Fibroblast of skin of left quadriceps (primary cell): ENCODE measurements around the gene IGSF21.
"Not testable (repeated sequence)": the region's sequence is repeated elsewhere in the genome, so short reads cannot be mapped to it uniquely, and the experiment has no call there.

Experiments used
- DNase-seq, 2 experiments: peaks; one replicate each; pipeline ENCODE4 v3.0.0-alpha.2; 2013; ENCODE audit warnings: low read depth in 2 of 2

Gene IGSF21

DNA sequence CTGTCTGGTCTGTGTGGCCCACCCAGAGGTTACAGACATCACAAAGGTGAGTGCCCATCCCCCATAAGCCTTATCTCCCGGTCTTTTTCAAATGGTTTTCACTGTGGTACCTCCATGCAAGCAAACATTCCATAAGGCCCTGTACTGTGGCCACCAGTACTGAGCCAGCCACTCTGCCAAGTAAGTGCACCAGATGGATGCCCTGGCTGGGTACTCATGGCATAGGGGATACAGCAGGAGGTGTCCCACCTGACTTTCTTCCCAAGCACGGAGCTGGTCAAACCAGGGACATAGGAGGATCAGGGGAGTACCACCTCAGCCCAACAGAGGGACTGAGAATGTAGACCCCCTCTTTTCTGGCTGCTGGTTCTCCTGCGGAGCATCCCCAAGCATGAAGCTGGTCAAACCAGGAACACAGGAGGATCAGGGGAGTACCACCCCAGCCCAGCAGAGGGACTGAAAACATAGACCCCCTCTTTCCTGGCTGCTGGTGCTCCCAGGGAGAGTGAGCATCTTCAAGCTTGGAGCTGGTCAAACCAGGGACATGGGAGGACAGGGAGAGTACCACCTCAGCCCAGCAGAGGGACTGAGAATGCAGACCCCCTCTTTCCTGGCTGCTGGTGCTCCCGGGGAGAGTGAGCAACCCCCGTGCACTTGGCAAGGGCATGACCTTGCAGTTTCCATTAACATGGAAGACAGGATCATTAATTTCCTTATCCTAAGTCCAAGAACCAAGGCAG is 291.4 kb downstream of the IGSF21 start:
- DNase-seq: no peak

DNA sequence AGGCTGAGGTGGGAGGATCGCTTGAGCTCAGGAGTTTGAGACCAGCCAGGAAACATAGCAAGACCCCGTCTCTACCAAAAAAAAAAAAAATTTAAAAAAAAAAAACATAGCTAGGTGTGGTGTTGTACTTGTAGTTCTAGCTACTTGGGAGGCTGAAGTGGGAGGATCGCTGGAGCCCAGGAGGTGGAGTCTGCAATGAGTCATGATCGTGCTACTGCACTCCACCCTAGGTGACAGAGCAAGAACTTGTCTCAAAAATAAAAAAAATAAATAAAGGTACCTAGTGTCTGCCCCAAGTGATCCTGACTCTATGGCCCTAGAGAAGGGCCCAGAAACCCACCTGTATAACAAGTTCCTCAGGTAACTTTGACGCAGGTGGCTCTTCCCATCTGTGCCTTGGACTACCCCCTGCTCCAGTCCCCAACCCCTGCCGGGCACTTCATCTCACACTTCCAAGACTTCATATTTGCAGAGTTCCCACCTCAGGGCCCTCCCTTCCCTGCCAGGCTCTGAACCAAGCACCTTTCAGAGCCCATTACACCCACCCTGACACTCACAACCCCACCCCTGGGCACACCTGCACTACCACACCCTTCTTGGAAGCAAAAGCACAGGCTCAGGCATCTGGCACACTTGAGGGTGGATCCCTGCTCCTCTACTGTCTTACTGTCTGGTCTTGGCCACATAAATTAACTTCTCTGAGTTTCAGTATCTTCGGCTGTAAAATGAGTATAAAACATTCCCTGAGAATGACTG is 292.9 kb downstream of the IGSF21 start:
- DNase-seq: no peak

DNA sequence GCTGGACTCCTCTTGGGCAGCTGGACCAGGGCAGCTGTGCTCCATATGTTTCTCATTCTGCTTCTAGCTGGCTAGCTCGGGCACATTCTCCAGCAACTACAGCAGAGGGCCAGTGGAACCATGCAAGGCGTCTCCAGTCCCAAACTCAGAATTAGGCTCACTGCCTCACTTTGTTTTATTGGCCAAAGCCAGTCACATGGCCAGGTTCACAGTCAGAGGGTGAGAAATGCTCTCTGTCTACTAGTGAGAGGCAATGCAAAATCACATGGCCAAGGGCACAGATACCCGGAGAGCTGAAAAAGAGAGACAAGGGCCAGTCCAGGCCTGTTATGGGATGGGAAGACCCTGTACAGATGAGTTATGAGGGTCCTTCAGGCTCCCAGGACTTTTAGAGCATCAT is 294.3 kb downstream of the IGSF21 start:
- DNase-seq: no peak

DNA sequence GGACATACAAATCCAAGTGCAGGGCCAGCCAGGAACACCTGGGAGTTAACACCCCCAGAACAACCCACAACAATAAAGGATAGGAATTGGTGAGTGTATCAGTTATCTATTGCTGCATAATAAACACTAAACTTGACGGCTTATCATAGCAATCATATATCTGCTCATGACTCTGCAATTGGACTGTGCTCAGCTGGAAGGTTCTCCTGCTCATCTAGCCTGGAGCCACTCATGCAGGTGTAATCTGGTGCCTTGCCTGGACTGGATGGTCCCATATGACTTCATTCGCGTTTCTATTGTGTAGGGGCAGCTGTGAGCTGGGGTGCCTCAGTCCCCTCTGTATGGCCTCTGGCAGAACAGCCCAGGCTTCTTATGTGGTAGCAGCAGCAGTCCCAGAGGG is 296.9 kb downstream of the IGSF21 start:
- DNase-seq: no peak

DNA sequence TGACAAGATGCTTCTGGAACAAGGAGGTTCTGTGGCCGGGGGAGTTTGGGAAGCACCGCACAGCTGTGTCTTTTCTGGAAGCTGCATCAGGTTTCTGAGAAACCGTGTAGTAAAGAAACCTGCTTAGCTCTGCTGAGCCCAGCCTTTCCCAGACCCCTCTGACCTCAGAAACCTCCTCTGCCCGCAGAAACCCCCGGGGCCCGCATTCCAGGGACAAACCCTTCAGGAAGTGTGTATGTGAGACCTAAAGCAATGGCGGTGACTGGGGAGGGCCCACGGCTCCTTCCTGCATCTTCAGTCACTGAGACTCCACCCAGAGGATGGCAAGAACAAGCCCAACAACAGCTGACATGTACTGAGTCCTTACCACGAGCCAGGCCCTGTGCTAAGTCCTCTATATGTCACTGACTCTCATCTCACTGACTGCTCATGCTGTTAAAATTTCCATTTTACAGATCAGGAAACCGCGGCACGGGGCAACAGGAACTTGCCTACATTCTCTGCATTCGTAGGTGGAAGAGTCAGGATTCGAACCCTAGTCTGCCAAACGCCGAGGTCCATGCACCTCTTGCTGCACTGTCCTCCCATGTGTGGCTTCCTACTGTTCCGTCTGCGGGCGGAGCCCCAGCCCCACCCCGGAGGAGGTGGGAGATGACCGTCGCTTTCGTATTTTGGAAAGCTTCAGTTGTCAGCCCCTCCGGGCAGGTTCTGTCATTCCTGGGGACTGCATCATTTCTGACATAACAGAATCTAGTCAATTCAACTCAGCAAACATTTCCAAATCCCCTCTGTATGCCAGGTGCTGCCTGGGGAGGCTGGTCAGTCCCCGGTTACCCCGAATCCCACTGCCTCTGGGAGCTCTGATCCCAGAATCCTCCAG is 299.8 kb downstream of the IGSF21 start:
- DNase-seq: no peak

DNA sequence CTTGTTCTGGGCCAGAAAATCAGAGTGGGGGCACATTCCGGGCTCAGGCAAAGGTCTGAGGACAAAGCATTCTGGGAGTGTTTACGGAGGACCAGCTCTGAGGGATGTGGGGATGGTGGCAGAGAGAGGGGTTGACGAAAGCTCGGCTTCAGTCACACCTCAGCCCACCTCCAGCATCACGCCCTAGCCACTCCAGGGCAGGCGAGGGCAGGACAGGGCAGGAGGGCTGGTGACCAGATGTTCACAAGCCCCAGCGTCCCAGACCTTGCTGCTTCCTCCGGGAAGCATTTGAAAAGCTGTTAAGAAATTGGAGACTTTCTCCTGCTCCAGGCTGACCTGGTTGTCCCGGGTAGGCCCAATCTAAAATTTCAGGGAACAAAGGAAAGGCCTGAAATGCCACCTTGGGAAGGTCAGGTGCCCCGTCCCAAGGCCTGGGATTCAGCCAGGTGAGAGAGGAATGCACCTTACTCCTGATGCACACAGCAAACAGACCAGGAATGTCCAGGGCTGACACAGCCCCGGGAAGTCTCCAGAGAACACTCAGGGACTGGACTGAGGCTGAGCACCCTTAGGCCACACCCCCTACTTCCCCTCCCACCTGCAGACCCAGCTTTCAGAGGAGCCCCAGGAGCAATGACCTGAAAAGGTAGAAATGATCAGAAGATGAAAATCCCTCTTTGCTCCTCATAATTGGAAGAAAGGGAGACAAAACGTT is 301.2 kb downstream of the IGSF21 start:
- no peak for DNase-seq

DNA sequence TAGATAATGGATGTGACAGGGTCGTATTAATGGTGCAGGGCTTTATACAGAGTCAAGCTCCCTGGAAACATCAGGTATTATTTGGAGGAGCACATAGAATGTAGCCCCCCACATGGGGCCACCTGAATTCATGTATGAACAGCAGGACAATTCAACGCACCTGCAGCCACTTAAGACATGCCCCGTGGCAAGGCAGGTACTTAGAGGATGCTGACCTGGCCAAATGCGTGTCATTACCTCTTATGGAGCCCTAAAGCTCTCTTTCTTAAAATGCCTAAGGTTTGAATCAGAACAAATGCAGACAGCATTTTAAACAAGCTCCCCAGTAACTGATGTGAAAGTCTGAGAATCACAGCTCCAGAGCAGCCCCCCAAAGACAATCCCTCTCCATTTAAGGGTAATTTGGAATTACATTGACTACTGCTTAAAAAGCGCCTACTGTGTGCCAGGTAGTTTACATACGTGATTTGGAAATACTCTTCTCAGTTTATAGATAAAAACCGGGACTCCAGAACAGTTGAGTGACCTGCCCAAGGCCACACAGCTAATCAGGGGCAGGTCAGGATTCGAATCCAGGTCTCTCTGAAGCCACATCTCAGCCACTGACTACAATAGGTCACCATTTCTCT is 302.1 kb downstream of the IGSF21 start:
- no peak for DNase-seq

DNA sequence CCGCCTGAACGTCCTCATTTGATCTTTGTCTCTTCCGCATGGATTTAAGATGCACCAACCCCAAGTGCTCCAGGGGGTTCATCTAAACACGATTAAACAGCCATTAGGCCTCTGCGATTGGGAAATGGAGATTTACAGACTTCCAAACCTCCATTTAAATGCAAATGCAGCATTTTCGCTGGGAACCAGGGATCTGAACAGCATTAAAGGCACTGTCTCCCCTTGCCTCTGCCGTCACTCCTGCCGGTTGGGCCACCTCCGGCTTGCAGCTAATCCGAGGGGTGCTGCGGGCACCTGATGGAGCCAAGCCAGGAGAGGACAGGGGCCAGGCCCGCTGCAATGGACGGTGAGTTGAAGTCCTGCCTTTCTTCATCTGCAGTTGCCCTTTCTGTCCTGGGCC is 302.8 kb downstream of the IGSF21 start:
- no peak for DNase-seq

DNA sequence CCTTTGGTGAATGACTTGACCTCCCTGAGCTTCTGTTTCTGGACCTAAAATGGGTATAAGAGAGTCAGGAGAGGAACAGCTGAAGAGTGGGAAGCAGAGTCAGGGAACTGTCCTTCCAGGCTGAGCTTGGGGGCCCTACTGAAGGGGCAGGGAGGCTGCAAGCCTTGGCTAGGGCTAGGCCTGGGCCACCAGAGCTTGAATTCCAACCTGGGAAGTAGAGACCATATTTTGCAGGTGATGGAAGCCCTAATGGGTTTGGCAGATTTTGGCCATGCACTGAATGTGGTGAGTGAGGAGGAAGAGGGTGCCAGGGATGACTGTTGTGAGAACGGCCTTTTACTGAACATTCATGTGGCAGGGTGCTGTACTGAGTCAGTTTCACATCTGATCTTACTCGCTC is 303.7 kb downstream of the IGSF21 start:
- DNase-seq: no peak

DNA sequence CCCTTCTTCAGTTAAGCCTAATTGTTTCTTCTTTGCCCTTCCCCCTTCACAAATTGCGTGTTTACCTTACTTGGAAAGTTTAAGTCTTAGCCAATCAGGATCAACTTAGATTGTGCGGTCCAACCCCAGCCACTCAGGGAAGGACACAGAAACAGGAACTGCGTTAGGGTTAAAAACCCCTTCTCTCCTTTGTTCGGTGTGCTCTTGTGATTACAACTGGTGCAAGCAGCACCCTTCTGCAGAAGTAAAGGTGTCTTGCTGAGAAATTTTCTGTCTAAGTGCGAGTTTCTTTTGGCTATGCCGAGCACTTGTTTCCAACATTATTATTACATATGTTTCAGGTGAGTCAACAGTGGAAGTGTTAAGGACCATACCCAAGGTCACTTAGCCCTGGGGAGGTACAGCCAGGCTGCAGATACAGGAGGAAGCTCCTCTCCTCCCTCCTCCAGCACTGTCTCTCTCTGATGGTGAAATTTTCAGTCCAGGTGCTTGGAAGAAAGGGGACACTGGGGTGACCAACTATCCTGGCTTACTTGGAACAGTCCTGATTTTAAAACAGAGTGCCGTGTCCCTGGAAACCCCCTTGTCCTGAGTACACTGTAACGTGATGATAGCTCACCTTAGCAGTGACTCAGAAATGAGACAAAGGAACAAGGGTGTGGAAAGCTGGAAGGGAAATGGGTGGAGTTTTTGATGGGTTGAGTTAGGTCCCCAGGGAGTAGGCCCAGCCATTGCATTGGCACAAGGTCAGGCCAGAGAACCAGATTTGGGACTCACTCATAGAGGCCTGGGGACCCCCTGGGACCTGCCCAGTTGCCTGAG is 304.4 kb downstream of the IGSF21 start:
- DNase-seq: no peak

DNA sequence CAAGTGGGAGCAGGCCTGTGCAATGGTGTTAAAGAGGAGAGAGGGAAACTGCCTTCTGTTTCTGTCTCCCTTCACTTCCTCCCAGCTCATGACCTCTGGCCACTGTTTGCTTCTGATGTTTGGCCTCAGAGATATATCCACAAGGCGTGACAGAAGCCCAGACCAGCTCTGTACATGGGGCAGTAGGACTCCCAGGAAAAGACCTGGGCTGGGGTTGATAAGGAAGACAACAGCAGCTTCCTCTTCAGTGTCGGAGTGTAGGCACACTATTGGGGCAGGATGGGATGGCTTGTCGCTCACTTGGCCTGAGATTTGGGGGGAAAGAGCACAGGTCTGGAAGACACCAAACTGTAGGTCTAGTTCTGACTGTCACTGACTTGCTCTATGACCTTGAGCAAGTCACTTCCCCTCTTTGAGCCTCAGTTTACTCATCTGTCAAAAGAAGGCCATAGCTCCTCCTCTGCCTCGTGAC is 305.3 kb downstream of the IGSF21 start:
- DNase-seq: no peak

DNA sequence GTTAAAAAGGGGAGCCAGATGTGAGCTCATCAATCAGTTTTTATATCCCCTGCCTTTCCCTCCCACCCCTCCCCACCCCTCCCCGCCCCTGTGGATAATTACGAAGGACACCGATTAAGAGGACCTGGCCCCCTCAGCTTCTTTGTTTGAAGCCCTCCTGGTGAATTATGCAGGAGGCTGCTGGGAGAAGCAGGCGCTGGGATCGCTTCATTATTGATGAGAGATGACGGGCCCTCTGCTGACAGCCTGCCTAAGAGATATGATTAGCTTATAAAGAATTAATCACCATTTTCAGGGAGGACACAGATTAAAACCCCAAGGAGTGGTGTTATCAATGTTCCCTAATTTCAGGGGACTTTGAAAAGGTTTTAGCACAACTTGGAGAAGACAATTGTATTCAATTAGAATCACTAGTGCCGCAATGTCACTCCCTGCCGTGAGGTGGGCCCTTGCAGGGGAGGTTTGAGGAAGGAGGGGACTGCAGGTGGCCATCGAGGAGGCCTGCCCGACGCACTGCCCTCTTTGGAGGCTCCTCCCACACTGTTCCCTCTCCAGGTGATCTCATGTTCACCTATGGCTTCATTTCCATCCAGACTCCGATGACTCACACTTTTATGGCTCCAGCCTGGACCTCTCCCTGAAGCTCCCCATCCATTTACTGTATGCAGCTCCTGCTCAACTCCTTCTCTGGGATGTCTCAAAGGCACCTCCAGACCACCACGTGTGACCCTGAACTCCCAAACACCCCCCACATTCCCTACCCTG is 306.1 kb downstream of the IGSF21 start:
- DNase-seq: no peak

DNA sequence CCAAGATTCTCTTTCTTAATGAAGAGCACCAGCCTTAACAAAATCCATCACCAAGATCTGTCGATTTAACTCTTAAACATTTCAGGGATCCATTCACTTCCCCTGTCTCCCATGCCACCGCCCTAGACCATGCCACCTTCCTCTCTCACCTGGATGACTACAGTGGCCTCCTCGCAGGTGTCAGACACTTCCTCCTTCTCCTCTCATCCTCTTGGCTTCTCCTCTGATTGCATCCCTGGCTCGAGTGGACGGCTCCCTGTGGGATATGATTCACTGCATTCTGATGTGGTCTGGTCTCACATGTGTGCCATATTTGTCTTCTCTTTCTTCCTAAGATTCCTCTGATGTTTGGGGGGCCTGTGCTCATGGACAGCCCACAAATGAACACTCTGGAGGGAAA is 306.7 kb downstream of the IGSF21 start:
- no peak for DNase-seq

DNA sequence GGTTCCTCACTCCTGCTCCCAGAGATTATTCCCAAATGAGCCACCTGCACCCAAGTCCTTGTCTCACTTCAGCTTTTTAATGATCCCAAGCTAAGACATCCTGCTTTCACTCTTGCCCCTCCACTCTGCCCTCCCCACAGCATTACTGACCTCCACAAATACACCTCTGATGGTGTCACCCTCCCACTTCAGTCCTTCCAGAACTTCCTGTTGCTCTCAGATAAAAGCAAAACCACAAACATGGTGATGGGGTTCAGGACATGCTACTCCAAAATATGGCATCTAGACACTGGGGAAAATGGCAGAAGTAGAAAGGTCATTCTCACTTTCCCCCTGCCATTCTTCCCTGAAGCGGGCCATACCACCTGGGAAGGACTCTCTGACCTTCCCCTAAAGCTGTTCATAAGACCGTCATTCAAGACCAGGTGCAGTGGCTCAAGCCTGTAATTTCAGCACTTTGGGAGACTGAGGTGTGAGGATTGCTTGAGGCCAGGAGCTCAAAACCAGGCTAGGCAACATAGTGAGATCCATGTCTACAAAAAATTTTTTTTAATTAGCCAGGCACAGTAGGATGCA is 307.4 kb downstream of the IGSF21 start:
- no peak for DNase-seq

DNA sequence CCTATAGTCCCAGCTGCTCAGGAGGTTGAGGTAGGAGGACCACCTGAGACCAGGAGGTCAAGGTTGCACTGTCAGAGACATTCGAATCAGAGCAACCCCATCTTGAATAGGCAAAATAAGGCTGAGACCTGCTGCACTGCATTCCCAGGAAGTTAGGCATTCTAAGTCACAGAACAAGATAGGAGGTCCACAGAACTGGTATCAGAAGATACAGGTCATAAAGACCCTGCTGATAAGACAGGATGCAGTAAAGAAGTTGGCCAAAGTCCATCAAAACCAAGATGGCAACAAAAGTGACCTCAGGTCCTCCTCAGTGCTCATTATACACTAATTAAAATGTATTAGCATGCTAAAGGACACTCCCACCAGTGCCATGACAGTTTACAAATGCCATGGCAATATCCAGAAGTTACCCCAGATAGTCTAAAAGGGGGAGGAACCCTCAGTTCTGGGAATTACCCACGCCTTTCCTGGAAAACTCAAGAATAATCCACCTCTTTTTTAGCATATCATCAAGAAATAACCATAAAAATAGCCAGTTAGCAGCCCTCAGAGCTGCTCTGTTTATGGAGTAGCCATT is 307.9 kb downstream of the IGSF21 start:
- no peak for DNase-seq

DNA sequence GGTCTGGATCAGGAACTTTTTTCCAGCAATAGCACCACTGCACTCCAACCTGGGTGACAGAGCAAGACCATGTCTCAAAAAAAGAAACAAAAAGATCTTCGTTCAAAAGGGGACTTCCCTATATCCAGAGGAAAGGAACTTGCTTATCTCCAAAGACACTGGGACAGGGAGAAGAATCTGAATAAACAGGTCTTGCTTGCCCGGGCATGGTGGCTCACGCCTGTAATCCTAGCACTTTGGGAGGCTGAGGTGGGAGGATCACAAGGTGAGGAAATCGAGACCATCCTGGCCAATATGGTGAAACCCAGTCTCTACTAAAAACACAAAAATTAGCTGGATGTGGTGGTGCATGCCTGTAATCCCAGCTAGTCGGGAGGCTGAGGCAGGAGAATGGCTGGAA is 308.5 kb downstream of the IGSF21 start:
- DNase-seq: not testable (repeated sequence)

DNA sequence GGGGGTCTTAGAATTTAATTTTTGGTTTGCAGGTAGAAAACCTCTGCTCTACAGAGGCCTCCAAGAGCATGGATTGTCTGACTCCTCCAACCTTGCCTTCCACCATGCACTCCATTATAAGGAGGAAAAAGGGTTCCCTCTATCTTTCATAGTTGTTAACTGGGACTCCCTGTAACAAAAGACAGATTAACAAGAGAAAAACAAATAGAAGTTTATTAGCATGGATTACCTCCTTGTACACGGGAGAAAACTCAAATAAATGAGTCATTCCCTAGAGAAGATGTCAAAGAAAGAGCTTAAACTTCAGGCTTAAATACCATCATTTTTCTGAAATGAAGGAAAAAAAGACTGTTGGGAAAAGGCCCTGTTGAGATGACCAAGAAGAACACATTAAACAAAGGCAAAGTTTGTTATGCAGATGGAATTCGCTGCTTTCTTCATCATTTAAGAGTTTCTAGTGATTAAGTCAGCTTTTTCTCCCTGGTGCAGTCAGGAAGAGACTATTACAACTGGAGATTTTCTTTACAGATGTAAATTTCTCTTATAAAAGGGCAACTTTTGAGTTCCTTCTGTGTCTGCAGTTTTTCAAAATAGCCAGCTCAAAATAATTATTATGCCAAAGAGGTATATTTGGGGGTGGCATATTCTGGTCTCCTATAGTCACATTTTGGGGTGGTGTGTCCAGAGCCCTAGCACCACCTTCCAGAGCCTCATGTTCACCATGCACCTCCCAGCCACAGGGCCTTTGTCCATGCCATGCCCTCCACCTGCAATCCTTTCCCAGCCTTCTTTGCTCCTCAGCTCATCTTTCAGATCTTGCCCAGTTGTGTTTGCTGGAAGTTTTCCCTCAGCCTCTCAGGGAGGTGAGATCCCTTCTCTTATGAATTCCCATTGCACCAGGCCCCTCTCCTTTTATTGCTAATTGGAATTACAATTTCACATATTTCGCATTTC is 310.0 kb downstream of the IGSF21 start:
- DNase-seq: no peak
